ENCODE results near the gene TANC1.

TANC1 gene

DNA sequence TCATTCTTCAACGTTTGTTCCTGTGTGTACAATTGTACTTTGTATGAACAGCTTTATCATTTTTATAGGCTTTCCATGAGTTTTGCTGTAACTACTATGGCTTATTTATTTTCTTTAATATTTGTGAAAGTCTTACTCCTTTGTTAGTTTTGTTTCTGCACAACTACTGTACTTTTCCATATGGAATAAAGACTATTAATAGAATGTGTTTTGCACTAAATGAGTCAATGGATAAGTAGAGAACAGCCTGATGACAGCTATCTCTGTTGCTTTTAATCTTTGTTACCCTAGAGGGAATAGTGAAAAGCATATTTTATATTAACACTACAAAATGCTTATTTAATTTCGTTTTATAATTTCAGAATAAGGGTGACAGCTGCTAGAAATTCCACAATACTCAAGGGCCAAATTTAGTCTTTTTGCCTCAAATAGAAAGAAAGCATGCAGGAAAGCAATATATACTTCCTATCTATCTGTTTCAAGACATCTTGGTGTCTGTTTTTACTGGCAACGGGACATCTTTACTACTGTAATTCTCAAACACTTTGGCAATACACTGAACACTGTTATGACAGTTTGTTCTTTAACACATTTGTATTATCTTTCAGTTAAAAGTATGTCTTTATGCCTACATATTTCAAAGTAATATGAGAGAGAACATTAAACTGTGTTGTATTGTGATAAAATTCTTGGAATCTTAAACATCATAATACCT is 264.2 kb downstream of the TANC1 start:
- DNase-seq = no peak

DNA sequence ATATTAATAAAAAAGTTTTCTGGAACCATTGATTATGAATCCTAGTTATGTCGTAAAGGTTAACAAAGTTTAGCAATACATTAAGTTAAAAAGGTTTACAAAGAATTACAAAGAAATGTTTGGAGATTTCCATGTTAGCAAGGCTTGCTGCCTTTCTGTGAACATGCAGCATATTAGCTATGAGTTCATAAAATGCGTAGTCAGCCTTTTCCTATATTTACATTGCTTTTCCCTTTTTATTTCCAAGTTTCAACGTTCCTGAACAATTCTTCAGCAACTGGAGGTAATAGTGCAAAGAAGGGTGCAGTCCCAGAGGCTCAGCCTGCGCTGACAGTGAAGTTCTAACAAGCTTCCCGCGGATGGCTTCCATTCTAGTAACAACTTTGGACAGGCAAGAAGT is 266.4 kb downstream of the TANC1 start:
- DNase-seq = no peak

- no peak for DNase-seq
Observed at GRCh38 chr2:159243529-159243928, 275.1 kb downstream of the TANC1 start.

- no peak for DNase-seq
Observed at GRCh38 chr2:159246325-159246988, 278.0 kb downstream of the TANC1 start.

- DNase-seq = no peak
Observed at GRCh38 chr2:159249990-159250715, 281.7 kb downstream of the TANC1 start.

DNA sequence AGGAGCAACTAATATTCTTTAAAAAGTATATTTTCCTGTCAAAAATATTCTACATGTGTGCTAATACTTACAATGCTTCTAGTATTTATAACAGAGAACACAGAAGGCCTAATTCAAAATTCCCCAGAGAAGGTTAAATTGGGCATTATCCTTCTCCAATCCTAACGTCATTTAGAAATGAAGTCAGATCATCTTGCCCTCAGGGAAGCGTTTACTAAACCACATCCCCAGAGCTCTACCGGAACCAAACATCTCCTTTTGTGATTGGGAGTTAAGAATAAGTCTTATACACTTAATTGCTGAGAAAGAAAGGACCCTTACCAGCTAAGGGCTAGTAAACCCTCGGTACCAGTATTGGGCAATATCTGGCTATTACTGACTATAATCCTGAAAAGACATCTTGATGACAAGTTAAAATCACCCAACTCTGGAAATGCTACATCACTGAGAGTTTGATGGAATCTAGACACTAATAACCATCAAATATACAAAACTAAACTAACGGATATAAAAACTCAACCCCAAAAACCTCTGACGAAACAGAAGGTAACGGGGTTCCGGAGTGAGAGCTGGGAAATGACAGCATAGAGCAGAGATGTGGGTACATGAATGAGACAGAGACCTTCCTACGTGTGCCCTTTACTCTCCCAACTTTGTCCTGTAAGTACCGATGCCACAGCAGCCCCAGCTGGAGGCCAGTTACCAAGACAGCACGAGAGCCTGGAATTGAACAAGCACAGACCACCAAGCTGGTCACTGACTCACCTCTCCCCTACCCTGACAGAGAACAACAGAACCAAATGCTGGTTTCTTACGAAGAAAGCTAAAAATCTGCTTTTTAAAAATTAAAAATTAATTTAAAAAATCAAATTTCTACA is 283.1 kb downstream of the TANC1 start:
- DNase-seq = no peak

DNA sequence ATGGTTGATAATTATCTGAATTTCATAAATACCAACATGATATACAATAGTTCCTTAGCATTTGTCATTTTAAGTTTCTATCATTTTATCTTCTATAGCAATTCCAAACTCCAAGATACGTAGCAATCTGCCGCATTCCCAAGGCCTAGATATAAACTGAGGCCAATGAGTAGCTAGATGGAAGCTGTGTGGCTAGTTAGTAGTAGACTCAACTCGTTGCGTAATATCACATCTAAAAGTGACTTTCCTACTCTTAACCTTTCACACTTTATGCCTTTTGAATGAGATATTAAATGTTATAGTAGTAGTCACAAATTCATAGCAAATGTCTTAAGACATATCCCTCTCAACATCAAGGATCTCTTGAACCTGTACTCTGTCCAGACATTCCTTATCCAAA is 284.5 kb downstream of the TANC1 start:
- no peak for DNase-seq

DNA sequence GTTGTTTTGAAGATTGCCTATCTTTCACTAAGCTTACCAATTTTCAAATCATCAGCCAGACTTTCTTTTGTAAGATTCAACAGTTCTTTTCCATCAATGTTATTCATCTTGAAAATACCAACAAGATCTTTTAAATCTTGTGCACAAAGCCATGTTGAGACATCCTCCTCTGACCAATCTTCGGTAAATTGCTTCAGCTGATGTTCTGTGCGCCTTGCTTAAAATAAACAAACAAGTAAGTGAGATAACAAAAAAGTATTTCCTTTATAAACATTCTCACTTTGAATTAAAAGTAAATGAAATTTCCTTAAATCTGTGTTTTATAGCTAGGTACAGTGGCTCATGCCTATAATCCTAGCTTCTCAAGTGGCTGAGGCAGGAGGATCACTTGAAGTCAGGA is 287.7 kb downstream of the TANC1 start:
- DNase-seq = no peak

- DNase-seq = no peak
Observed at GRCh38 chr2:159262226-159262625, 293.8 kb downstream of the TANC1 start.

DNA sequence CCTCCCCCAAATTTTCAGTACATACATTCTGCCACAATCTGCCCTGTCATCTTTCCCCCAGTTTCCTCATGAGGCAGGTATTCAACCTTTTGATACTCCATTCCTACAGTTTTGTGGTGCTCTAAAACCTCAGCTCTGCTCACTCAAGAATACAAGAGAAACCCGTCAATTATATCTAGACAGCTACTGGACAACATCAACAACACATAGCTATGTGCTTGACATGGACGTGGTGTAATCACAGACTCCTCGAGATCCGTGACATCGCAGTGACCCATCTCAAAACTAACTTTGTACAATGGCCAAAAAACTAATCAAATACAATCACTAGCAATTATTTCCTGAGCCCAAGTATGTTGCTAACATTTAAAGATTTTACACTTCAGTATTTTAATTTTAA is 294.5 kb downstream of the TANC1 start:
- DNase-seq = no peak

DNA sequence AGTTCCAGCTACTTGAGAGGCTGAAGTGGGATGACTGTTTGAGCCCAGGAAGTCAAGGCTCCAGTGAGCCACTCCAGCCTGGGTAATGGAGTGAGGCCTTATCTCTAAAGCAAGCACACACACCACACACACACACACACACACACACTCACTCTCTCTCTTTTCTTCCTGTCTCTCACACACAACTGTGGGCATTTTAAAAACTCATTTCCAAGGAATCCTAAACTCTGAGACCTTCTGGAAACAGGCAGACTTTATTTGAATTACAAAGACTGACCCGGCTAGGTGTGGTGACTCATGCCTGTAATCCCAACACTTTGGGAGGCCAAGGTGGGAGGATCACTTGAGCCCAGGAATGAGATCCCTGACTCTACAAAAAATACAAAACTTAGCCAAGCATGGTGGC is 296.7 kb downstream of the TANC1 start:
- DNase-seq = no peak

DNA sequence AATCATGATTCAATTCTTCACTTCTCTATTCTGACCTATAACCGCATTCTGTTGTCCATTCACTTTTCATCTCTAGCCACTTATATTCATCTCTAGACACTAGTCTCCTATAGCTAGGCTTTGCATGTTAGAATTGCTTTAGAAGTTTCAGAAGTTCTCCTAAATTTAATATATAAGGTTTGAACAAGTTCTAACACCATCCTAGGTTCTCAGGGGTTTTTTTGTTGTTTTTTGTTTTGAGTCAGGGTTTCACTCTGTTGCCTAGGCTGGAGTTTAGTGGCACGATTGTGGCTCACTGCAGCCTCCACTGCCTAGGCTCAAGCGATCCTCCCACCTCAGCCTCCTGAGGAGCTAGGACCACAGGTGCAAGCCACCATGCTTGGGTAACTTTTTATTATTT is 298.1 kb downstream of the TANC1 start:
- no peak for DNase-seq

DNA sequence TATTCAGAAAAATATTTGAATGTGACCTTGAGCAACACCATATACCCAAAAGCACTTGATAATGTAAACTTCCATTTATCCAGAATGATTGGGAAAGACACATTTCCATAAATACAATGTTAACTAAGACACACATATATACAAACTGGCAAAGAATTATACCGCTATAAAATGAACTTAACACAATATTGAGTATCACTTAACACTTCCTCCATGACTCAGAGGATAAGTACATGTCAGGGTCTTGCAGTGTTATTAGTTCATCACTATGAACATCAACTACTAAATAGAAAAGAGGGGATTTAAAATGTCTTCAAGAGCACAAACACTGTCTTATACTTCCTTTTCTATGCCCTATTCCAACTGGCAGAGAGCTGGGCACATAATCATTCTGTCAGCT is 299.5 kb downstream of the TANC1 start:
- DNase-seq = no peak

DNA sequence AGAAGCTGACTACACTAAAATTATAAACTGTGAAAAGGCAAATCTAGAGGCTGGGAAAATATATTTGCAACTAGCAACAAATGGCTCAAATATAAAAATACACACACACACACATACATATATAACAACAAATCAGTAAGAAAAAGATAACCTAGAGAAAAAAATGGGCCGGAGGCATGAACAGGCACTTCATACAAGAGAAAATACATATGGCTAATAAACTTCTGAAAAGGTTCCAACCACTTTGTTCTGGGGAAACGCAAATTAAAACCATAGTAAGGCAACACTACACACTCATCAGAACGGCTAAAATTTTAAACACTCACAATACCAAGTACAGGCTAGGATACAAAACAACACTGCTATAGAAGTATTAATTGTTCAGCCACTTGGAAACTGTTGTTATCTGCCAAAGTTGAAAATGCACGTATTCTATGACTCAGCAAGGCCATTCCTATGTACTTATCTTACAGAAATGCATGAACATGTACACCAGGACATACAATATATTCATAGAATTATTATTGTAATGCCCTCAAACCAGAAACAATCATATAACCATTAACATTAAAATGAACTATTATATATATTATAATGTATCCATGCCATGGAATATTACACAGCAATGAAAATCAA is 302.4 kb downstream of the TANC1 start:
- DNase-seq = no peak

- no peak for DNase-seq
Observed at GRCh38 chr2:159272156-159272555, 303.7 kb downstream of the TANC1 start.

GRCh38 chr2:159275111-159275510 is 306.7 kb downstream of the TANC1 start:
- DNase-seq = no peak

GRCh38 chr2:159279700-159280099 is 311.3 kb downstream of the TANC1 start:
- DNase-seq = no peak

DNA sequence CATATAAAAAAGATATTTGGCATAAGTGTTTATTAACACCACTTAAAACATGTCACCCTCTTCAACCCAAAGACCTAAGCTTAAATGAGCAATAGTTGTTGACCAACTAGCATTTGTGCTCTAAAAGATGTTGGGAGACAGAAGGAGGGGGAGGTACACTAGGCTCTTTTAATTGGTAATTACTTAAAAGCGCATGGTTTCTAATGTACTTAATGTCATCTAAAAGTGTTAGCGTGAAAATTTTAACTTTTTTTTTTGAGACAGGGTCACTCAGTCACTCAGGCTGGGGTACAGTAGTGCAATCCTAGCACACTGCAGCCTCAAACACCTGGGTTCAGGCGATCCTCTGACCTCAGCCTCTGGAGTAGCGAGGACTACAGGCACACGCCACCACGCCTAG is 312.6 kb downstream of the TANC1 start:
- DNase-seq = no peak
